ENCODE measurements around the gene CDK18.

The CDK18 gene

GRCh38 chr1:205524794-205525101 is 20.3 kb downstream of the CDK18 start:
- no peak for DNase-seq

GRCh38 chr1:205525495-205526285 is 21.2 kb downstream of the CDK18 start:
- no peak for DNase-seq

- DNase-seq, result no peak
These were observed 22.0 kb downstream of the CDK18 start for GRCh38 chr1:205526431-205526830.

GRCh38 chr1:205527931-205528330 is 23.5 kb downstream of the CDK18 start:
- no peak for DNase-seq

- DNase-seq, result no peak
These were observed 24.0 kb downstream of the CDK18 start for GRCh38 chr1:205528446-205528886.

- DNase-seq, result peak; percentile 8 to 53
These were observed 24.7 kb downstream of the CDK18 start for GRCh38 chr1:205528887-205529825.

GRCh38 chr1:205530116-205530515 is 25.6 kb downstream of the CDK18 start:
- DNase-seq, result no peak

- no peak for DNase-seq
These were observed 26.9 kb downstream of the CDK18 start for GRCh38 chr1:205531191-205532025.

- DNase-seq, result no peak
These were observed 27.8 kb downstream of the CDK18 start for GRCh38 chr1:205532026-205532898.

- no peak for DNase-seq
These were observed 28.7 kb downstream of the CDK18 start for GRCh38 chr1:205532996-205533735.

- DNase-seq, result no peak
These were observed 29.4 kb downstream of the CDK18 start for GRCh38 chr1:205533748-205534443.

- DNase-seq, result no peak
These were observed 30.0 kb downstream of the CDK18 start for GRCh38 chr1:205534444-205534985.

- no peak for DNase-seq
These were observed 30.6 kb downstream of the CDK18 start for GRCh38 chr1:205535096-205535495.

- no peak for DNase-seq
These were observed 31.6 kb downstream of the CDK18 start for GRCh38 chr1:205535866-205536758.

GRCh38 chr1:205536759-205537361 is 32.4 kb downstream of the CDK18 start:
- no peak for DNase-seq

GRCh38 chr1:205537386-205538018 is 33.0 kb downstream of the CDK18 start:
- DNase-seq, result no peak

- DNase-seq, result no peak
These were observed 33.9 kb downstream of the CDK18 start for GRCh38 chr1:205538235-205538840.

All from bone marrow (tissue), 2 donors.